ENCODE data around the gene GTF2I. TPM values are rescaled to one million over a fixed set of nuclear protein-coding genes. Genes with fewer than 3 reads are reported as not detected.
"Not testable (repeated sequence)": the region's sequence is repeated elsewhere in the genome, so short reads cannot be mapped to it uniquely, and the experiment has no call there.

Gene GTF2I
- total RNA-seq, 1 experiment from 2014 or later: 152 TPM

DNA sequence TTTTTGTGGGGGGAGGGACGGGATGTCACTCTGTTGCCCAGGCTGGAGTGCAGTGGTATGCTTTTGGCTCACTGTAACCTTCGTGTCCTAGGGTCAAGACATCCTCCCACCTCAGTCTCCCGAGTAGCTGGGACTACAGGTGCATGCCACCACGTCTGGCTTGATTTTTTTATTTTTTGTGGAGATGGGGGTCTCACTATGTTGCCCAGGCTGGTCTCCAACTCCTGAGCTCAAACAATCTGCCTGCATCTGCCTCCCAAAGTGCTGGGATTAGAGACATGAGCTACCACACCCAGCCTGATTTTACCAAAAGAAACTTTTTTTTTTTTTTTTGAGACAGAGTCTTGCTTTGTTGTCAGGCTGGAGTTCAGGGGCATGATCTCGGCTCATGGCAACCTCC lies 10.0 kb downstream of the GTF2I start:
- H3K27me3 ChIP-seq (ENCODE audit: control insufficient read depth, insufficient read depth, low read length); DNase-seq; H3K4me3 ChIP-seq (ENCODE audit: insufficient read depth, low read depth, low read length); H3K36me3 ChIP-seq (replicated peaks; ENCODE audit: control insufficient read depth, insufficient read depth, low read length): not testable (repeated sequence)

GRCh38 chr7:74671602-74672001 lies 14.1 kb downstream of the GTF2I start:
- peaks cover 6% of the 10 kb centered on the region for H3K36me3 ChIP-seq (replicated peaks; ENCODE audit: control insufficient read depth, insufficient read depth, low read length)
- no peak overlapping the region for H3K4me3 ChIP-seq (ENCODE audit: insufficient read depth, low read depth, low read length)
- H3K27me3 ChIP-seq (ENCODE audit: control insufficient read depth, insufficient read depth, low read length): no peaks in the 10 kb centered on the region
- DNase-seq: no peak

DNA sequence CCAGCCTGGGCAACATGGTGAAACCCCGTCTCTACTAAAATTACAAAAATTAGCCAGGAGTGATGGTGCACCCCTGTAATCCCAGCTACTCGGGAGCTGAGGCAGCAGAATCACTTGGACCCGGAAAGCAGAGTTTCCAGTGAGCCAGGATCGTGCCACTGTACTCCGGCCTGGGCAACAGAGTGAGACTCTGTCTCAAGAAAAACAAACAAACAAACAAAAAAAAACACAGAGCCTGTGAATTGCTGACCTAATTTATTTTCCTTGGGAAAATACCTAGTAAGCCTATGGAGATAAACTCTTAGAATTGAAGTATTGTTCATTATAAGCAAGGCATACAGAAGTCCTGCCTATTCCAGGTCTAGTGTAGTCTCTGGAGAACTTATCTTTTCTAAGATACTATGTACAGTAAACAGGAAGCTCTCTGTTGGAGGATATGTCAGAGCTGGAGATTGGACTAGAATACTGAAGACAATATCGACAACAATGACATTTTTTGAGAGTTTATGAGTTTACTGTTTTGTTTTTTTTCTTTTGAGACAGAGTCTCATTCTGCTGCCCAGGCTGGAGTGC lies 14.9 kb downstream of the GTF2I start:
- no peak for DNase-seq
- Histone ChIP-seq H3K36me3 (replicated peaks; ENCODE audit: control insufficient read depth, insufficient read depth, low read length) (peaks cover 4% of the 10 kb centered on the region), H3K27me3 (ENCODE audit: control insufficient read depth, insufficient read depth, low read length) (no peaks in the 10 kb centered on the region), H3K4me3 (ENCODE audit: insufficient read depth, low read depth, low read length) (no peak overlapping the region)

DNA sequence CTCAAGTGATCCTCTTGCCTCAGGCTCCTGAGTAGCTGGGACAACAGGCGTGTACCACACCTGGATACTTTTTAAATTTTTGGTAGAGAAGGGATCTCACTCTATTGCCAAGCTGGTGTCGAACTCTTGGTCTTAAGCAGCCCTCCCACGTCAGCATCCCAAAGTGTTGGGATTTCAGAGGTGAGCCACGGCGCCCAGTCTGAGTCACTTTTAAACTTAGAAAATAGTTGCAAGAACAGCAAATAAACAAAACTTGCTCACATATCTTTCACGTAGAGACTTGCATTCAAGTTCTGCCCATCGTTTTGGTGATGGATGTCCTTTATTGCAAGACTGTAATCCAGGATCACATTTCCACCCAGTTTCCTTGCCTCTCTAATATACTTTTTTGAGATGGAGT lies 16.6 kb downstream of the GTF2I start:
- Histone ChIP-seq H3K36me3 (replicated peaks; ENCODE audit: control insufficient read depth, insufficient read depth, low read length) (peaks cover 3% of the 10 kb centered on the region), H3K4me3 (ENCODE audit: insufficient read depth, low read depth, low read length) (no peak overlapping the region), H3K27me3 (ENCODE audit: control insufficient read depth, insufficient read depth, low read length) (no peaks in the 10 kb centered on the region)
- DNase-seq: no peak

DNA sequence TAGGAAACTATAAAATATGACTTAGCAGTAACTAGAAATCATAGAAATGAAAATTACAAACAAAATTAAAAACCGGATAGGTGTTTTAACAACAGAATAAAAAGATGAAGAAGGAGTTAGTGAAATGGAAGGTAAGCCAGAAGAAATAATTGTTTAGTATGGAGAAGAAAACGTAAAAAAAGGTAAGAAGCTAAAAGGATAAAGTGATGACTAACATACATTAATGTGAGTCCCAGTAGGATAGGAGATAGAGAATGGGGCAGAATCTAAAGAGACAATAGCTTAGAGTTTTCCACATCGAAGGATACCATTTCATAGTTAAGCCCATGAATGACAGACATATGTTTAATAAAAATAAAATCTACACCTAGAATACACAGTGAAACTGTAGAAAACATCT lies 25.3 kb downstream of the GTF2I start:
- Histone ChIP-seq H3K27me3 (ENCODE audit: control insufficient read depth, insufficient read depth, low read length) (no peaks in the 10 kb centered on the region), H3K36me3 (replicated peaks; ENCODE audit: control insufficient read depth, insufficient read depth, low read length) (no peaks in the 10 kb centered on the region), H3K4me3 (ENCODE audit: insufficient read depth, low read depth, low read length) (no peak overlapping the region)
- no peak for DNase-seq

GRCh38 chr7:74683799-74684198 lies 26.3 kb downstream of the GTF2I start:
- no peak for DNase-seq
- Histone ChIP-seq H3K36me3 (replicated peaks; ENCODE audit: control insufficient read depth, insufficient read depth, low read length) (no peaks in the 10 kb centered on the region), H3K4me3 (ENCODE audit: insufficient read depth, low read depth, low read length) (no peak overlapping the region), H3K27me3 (ENCODE audit: control insufficient read depth, insufficient read depth, low read length) (no peaks in the 10 kb centered on the region)

DNA sequence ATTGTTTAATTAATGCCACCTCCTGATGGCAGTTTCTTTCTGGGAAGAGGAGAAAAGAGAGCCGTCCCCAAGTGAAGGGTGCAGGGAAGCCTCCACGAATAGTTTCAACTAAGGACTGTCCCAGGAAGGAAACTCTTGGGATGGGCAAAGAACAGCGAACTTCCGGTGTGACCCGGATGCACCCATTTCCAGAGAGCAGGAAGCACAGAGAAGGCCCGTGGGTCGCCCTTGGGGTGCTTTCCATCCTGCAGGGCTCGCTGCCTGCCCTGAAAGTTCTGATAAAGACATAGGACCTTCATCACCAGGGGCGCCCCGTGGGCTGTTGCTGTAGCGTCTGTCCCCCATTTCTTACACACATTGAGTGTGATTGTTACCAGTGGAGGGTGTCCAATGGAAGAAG lies 27.0 kb downstream of the GTF2I start:
- Histone ChIP-seq H3K27me3 (ENCODE audit: control insufficient read depth, insufficient read depth, low read length) (no peaks in the 10 kb centered on the region), H3K4me3 (ENCODE audit: insufficient read depth, low read depth, low read length) (no peak overlapping the region), H3K36me3 (replicated peaks; ENCODE audit: control insufficient read depth, insufficient read depth, low read length) (peaks cover 4% of the 10 kb centered on the region)
- DNase-seq: no peak

- Histone ChIP-seq H3K27me3 (ENCODE audit: control insufficient read depth, insufficient read depth, low read length) (no peaks in the 10 kb centered on the region), H3K36me3 (replicated peaks; ENCODE audit: control insufficient read depth, insufficient read depth, low read length) (peaks cover 5% of the 10 kb centered on the region), H3K4me3 (ENCODE audit: insufficient read depth, low read depth, low read length) (no peak overlapping the region)
- no peak for DNase-seq
These were observed 27.4 kb downstream of the GTF2I start for GRCh38 chr7:74684921-74685320.

- Histone ChIP-seq H3K36me3 (replicated peaks; ENCODE audit: control insufficient read depth, insufficient read depth, low read length) (peaks cover 32% of the 10 kb centered on the region), H3K4me3 (ENCODE audit: insufficient read depth, low read depth, low read length) (no peak overlapping the region), H3K27me3 (ENCODE audit: control insufficient read depth, insufficient read depth, low read length) (no peaks in the 10 kb centered on the region)
- DNase-seq: no peak
These were observed 33.0 kb downstream of the GTF2I start for GRCh38 chr7:74690474-74690873.

- peaks cover 33% of the 10 kb centered on the region for H3K36me3 ChIP-seq (replicated peaks; ENCODE audit: control insufficient read depth, insufficient read depth, low read length)
- H3K4me3 ChIP-seq (ENCODE audit: insufficient read depth, low read depth, low read length); DNase-seq; H3K27me3 ChIP-seq (ENCODE audit: control insufficient read depth, insufficient read depth, low read length): not testable (repeated sequence)
These were observed 46.9 kb downstream of the GTF2I start for GRCh38 chr7:74704419-74704818.

DNA sequence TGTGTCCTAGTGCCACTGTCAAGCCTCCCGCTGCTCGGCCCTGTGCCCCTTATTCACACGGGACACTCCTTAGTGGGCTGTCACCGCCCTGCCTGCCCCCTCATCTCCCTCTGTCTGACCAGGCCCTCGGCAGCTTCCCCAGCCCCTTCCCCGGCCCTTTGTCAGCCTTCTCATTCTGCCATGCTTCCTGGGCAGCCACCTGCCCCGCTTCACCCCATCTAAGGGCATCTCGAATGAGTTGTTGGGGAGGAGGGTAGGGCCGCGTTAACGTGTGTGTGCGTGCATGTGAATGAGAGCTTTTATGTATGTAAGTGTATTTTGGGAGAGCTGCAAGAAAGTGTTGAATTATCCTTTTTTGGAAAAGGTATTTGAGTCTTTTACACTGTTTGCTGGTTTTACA lies 49.7 kb downstream of the GTF2I start:
- H3K27me3 ChIP-seq (ENCODE audit: control insufficient read depth, insufficient read depth, low read length): no peaks in the 10 kb centered on the region
- DNase-seq: no peak
- H3K36me3 ChIP-seq (replicated peaks; ENCODE audit: control insufficient read depth, insufficient read depth, low read length): peaks cover 29% of the 10 kb centered on the region
- H3K4me3 ChIP-seq (ENCODE audit: insufficient read depth, low read depth, low read length): no peak overlapping the region

DNA sequence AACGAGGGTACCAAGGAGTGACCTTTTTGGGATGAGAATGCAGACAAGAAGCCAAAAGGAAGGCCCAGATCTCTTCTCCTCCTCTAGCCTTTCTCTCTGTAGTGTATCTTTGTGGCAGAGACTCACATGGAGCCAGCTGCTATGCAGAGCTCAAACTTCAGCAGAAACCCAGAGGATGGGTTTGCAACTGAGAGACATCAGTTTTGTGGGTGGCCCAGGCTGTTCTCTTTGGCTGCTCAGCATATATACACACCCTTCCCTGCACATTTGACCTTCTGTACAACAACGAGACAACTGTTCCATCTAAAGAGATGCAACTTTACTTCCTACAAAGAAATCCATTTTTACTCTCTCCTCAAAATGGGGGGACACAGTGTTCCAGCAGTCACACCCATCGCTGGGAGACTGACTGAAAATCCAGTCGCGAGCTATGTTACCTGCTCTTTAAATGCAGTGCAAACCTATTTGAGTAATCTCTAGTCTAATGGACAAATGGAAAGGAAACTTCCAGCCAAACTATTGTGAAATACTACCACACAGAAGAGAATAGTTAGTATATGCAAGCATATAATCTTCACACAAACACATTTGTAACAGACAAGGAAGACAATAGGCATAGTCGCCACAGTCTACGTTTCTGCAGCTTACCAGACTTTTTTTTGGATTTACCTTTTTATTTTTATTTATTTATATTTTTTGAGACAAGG lies 51.2 kb downstream of the GTF2I start:
- Histone ChIP-seq H3K27me3 (ENCODE audit: control insufficient read depth, insufficient read depth, low read length) (no peaks in the 10 kb centered on the region), H3K36me3 (replicated peaks; ENCODE audit: control insufficient read depth, insufficient read depth, low read length) (peaks cover 34% of the 10 kb centered on the region), H3K4me3 (ENCODE audit: insufficient read depth, low read depth, low read length) (no peak overlapping the region)
- DNase-seq: no peak

DNA sequence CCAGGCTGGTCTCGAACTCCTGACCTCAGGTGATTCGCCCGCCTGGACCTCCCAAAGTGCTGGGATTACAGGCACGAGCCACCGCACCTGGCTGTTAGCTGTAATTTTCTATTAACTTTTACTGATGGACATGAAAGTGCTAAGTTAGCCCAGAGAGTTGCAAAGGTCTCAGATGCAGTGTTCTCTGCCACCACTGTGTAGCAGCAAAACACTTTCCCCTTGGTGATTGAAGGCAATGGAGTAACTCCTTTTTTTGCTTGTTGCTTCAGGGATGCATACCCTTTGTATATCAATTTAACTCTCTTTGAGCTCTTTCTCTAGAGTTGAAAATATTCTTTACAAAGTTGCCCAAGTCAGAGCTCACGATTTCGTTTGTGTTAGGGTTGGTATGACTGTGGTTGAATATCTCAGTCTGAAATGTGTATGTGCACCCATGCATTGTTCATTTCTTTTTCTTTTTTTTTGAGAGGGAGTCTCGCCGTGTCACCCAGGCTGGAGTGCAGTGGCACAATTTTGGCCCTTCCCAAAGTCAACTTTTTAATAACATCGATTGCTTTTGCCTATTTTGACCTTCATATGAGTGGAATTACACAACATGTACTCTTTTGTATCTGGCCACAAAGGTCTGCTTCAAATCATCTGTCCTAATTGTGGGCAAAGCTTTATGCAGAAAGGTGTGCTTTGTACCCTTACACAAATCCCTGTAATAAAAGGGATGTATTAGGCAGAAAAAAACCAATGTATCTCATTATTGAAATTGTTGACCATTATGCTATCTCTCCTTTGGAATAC lies 52.6 kb downstream of the GTF2I start:
- no peak for DNase-seq
- no peak overlapping the region for H3K4me3 ChIP-seq (ENCODE audit: insufficient read depth, low read depth, low read length)
- peaks cover 30% of the 10 kb centered on the region for H3K36me3 ChIP-seq (replicated peaks; ENCODE audit: control insufficient read depth, insufficient read depth, low read length)
- no peaks in the 10 kb centered on the region for H3K27me3 ChIP-seq (ENCODE audit: control insufficient read depth, insufficient read depth, low read length)

DNA sequence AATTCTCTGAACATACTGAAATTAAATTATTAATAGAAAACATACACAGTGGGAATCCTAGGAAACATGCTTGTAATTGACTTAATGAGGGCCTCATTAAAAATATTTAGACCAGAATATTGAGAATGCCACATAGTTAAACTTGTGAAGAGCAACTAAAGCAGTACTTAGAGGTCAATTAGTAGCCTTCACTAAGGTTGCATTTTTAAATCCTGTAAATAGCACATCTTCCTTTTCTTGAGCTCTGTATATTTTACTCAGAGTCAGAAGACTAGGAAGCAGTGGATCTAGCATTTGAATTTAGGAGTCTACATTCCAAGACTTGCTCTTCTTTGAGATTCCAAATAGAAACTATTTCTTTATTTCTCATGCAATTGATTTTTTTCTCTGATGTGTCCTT lies 56.0 kb downstream of the GTF2I start:
- Histone ChIP-seq H3K4me3 (ENCODE audit: insufficient read depth, low read depth, low read length) (no peak overlapping the region), H3K36me3 (replicated peaks; ENCODE audit: control insufficient read depth, insufficient read depth, low read length) (peaks cover 24% of the 10 kb centered on the region), H3K27me3 (ENCODE audit: control insufficient read depth, insufficient read depth, low read length) (no peaks in the 10 kb centered on the region)
- DNase-seq: no peak

GRCh38 chr7:74717889-74718288 lies 60.4 kb downstream of the GTF2I start:
- Histone ChIP-seq H3K36me3 (replicated peaks; ENCODE audit: control insufficient read depth, insufficient read depth, low read length) (peaks cover 9% of the 10 kb centered on the region), H3K4me3 (ENCODE audit: insufficient read depth, low read depth, low read length) (no peak overlapping the region), H3K27me3 (ENCODE audit: control insufficient read depth, insufficient read depth, low read length) (no peaks in the 10 kb centered on the region)
- no peak for DNase-seq

All from H7 (cell line).